Measurements from ENCODE around the gene ATF1. TPM values are rescaled to one million over a fixed set of nuclear protein-coding genes. Genes with fewer than 3 reads are reported as not detected.

Gene ATF1
- total and polyA plus RNA-seq, 2 of the 8 experiments (the other 6 are each of a cell fraction or from before 2014, with no cell fraction given) = 23.2 to 41.8 TPM

DNA sequence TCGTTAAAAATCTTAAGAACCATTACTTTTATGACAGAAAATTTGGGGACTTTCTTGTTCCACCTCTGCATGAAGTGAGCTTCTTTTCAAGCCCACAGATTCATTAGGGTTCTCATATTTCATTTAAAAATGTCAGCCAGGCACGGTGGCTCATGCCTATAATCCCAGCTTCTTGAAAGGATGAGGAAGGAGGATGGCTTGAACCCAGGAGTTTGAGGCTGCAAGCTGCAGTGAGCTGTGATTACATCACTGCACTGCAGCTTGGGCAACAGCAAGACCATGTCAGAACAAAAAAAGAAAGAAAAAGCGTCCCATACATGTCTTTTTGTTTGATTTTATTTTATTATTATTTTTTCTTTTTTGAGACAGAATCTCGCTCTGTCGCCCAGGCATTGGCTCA, 43.4 kb upstream of the ATF1 start (continued):
- TF ChIP-seq, protein P1, sequence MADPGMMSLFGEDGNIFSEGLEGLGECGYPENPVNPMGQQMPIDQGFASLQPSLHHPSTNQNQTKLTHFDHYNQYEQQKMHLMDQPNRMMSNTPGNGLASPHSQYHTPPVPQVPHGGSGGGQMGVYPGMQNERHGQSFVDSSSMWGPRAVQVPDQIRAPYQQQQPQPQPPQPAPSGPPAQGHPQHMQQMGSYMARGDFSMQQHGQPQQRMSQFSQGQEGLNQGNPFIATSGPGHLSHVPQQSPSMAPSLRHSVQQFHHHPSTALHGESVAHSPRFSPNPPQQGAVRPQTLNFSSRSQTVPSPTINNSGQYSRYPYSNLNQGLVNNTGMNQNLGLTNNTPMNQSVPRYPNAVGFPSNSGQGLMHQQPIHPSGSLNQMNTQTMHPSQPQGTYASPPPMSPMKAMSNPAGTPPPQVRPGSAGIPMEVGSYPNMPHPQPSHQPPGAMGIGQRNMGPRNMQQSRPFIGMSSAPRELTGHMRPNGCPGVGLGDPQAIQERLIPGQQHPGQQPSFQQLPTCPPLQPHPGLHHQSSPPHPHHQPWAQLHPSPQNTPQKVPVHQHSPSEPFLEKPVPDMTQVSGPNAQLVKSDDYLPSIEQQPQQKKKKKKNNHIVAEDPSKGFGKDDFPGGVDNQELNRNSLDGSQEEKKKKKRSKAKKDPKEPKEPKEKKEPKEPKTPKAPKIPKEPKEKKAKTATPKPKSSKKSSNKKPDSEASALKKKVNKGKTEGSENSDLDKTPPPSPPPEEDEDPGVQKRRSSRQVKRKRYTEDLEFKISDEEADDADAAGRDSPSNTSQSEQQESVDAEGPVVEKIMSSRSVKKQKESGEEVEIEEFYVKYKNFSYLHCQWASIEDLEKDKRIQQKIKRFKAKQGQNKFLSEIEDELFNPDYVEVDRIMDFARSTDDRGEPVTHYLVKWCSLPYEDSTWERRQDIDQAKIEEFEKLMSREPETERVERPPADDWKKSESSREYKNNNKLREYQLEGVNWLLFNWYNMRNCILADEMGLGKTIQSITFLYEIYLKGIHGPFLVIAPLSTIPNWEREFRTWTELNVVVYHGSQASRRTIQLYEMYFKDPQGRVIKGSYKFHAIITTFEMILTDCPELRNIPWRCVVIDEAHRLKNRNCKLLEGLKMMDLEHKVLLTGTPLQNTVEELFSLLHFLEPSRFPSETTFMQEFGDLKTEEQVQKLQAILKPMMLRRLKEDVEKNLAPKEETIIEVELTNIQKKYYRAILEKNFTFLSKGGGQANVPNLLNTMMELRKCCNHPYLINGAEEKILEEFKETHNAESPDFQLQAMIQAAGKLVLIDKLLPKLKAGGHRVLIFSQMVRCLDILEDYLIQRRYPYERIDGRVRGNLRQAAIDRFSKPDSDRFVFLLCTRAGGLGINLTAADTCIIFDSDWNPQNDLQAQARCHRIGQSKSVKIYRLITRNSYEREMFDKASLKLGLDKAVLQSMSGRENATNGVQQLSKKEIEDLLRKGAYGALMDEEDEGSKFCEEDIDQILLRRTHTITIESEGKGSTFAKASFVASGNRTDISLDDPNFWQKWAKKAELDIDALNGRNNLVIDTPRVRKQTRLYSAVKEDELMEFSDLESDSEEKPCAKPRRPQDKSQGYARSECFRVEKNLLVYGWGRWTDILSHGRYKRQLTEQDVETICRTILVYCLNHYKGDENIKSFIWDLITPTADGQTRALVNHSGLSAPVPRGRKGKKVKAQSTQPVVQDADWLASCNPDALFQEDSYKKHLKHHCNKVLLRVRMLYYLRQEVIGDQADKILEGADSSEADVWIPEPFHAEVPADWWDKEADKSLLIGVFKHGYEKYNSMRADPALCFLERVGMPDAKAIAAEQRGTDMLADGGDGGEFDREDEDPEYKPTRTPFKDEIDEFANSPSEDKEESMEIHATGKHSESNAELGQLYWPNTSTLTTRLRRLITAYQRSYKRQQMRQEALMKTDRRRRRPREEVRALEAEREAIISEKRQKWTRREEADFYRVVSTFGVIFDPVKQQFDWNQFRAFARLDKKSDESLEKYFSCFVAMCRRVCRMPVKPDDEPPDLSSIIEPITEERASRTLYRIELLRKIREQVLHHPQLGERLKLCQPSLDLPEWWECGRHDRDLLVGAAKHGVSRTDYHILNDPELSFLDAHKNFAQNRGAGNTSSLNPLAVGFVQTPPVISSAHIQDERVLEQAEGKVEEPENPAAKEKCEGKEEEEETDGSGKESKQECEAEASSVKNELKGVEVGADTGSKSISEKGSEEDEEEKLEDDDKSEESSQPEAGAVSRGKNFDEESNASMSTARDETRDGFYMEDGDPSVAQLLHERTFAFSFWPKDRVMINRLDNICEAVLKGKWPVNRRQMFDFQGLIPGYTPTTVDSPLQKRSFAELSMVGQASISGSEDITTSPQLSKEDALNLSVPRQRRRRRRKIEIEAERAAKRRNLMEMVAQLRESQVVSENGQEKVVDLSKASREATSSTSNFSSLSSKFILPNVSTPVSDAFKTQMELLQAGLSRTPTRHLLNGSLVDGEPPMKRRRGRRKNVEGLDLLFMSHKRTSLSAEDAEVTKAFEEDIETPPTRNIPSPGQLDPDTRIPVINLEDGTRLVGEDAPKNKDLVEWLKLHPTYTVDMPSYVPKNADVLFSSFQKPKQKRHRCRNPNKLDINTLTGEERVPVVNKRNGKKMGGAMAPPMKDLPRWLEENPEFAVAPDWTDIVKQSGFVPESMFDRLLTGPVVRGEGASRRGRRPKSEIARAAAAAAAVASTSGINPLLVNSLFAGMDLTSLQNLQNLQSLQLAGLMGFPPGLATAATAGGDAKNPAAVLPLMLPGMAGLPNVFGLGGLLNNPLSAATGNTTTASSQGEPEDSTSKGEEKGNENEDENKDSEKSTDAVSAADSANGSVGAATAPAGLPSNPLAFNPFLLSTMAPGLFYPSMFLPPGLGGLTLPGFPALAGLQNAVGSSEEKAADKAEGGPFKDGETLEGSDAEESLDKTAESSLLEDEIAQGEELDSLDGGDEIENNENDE (IDR thresholded peaks at IDR 0.05; ENCODE audit: insufficient replicate concordance, low read length) = no peak
- TF ChIP-seq TCF12 (IDR thresholded peaks at IDR 0.05; ENCODE audit: low read depth, low read length) (no peak), TAF7 (optimal IDR thresholded peaks at IDR 0.05; ENCODE audit: borderline replicate concordance, low read depth, low read length) (no peak), CEBPB (IDR thresholded peaks at IDR 0.05; ENCODE audit: low read depth, low read length) (no peak), RBBP5 (IDR thresholded peaks at IDR 0.05; ENCODE audit: borderline replicate concordance, low read depth, low read length) (no peak), NRF1 (IDR thresholded peaks at IDR 0.05; ENCODE audit: low read depth, low read length) (no peak), EGR1 (IDR thresholded peaks at IDR 0.05; ENCODE audit: borderline replicate concordance, low read depth, low read length) (no peak), POLR2AphosphoS5 (IDR thresholded peaks at IDR 0.05; ENCODE audit: low read depth, low read length) (no peak), MAFK (IDR thresholded peaks at IDR 0.05; ENCODE audit: low read depth, low read length) (no peak), BCL11A (IDR thresholded peaks at IDR 0.05; ENCODE audit: low read depth in 2 of 2, low read length in 2 of 2) (no peak), POU5F1 (IDR thresholded peaks at IDR 0.05; ENCODE audit: low read depth, low read length) (no peak), BACH1 (IDR thresholded peaks at IDR 0.05; ENCODE audit: low read length) (no peak)
- TF ChIP-seq, protein P2, sequence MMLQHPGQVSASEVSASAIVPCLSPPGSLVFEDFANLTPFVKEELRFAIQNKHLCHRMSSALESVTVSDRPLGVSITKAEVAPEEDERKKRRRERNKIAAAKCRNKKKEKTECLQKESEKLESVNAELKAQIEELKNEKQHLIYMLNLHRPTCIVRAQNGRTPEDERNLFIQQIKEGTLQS (IDR thresholded peaks at IDR 0.05; ENCODE audit: insufficient read depth, low read depth, low read length) = no peak
